ENCODE data around the gene PDE8A.

The PDE8A gene

DNA sequence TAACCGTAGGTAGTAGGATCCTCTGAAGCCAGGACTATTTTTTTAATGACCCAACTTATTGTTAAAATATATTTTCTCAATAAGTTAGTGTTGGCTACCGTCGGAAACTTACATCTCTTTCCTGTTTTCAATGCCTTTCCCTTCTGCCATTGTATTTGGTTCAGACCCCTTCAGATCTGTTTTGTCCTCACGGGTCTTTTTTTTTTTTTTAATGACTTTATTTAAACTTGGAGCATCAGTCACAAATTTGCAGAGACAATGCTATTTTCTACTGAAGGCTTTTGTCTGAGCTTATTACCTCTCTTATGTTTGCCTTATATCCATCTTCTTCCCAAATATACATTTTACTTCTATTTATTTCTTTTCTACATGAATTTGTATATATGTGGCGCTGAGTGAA is 47.6 kb downstream of the PDE8A start:
- no peaks in the 10 kb centered on the region for H3K9me3 ChIP-seq (ENCODE audit: severe bottlenecking)
- TF ChIP-seq, protein P1, sequence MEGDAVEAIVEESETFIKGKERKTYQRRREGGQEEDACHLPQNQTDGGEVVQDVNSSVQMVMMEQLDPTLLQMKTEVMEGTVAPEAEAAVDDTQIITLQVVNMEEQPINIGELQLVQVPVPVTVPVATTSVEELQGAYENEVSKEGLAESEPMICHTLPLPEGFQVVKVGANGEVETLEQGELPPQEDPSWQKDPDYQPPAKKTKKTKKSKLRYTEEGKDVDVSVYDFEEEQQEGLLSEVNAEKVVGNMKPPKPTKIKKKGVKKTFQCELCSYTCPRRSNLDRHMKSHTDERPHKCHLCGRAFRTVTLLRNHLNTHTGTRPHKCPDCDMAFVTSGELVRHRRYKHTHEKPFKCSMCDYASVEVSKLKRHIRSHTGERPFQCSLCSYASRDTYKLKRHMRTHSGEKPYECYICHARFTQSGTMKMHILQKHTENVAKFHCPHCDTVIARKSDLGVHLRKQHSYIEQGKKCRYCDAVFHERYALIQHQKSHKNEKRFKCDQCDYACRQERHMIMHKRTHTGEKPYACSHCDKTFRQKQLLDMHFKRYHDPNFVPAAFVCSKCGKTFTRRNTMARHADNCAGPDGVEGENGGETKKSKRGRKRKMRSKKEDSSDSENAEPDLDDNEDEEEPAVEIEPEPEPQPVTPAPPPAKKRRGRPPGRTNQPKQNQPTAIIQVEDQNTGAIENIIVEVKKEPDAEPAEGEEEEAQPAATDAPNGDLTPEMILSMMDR (IDR thresholded peaks at IDR 0.05; ENCODE audit: low read depth, low read length), result no peak
- H3K4me3 ChIP-seq (ENCODE audit: low read depth, low read length), result no peak overlapping the region
- DNase-seq, result no peak
- no peaks in the 10 kb centered on the region for H3K36me3 ChIP-seq
- no peak overlapping the region for H3K27ac ChIP-seq
- H3K27me3 ChIP-seq (ENCODE audit: insufficient read depth, low read depth, severe bottlenecking), result no peaks in the 10 kb centered on the region

DNA sequence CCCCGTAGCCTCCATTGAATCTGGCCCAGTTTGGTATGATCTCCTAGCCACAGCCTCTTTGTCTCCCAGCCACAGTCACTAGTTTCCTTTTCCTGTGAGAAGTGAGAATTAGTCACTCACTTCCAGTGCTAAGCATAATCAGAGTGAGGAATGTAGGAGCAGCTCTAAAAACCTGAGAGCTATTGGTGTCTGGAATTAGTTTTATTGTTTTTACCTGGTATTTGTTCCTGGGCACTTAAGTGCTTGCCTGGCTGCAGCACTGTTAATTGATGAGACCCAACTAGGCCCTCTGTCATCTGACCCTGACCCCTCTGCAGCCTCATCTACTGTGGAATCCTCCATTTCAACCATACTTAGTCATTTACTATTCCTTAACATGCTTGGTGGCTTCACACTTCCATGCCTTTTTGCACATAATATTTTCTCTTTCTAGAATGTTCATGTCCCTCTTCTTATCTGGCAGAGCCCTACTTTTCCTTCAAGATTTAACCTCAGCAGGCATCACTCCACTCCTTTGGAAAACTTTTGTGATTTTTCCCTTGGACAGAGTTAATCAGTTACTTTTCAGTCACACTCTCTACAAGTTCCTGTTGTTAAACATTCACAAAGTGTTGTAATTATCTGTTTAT is 48.8 kb downstream of the PDE8A start:
- H3K27ac ChIP-seq, result no peak overlapping the region
- DNase-seq, result no peak

DNA sequence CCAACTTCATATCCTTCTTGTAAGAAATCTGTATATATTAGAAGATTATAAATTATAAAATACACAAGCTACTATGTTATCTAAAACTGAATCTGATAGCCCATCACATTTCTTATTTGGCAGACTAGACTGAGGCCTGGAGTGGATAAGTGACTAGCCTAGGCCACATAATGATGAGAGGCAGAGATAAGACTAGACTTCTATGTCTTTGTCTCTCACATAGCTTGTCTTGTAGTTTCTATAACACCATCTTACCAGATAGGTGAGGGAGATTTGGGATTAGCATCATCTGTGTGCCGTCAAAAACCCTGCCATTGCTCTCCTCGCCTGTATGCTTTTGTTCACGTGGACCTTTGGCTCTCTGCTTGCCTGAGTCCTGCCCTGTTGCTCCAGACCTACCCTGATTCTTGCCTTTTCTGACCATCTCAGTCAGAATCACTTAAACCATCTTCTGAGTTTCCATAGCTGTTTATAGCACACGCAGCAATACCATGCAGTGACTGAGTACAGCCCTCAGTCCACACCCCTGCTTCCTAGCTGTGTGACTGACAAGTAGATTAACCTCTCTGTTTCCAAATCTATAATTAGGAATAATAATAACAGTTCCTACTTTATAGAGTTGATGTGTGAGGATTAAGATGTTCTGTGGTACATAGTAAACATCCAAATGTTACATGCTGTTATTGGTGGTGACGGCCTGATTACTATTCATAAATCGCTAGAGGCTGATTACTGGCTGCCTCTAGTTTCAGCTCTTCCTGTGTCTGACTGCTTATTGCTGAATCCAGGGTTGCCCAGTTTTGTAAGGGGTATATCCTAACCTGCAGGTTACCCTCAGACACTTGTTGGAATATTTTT is 49.7 kb downstream of the PDE8A start:
- DNase-seq, result no peak
- Histone ChIP-seq H3K9me3 (ENCODE audit: severe bottlenecking) (no peaks in the 10 kb centered on the region), H3K4me3 (ENCODE audit: low read depth, low read length) (no peak overlapping the region), H3K36me3 (no peaks in the 10 kb centered on the region), H3K27ac (no peak overlapping the region), H3K27me3 (ENCODE audit: insufficient read depth, low read depth, severe bottlenecking) (no peaks in the 10 kb centered on the region)
- TF ChIP-seq, protein P1 (IDR thresholded peaks at IDR 0.05; ENCODE audit: low read depth, low read length), result no peak

More for the DNA sequence above, 48.8 kb downstream of the PDE8A start:
- Histone ChIP-seq H3K27me3 (ENCODE audit: insufficient read depth, low read depth, severe bottlenecking) (no peaks in the 10 kb centered on the region), H3K9me3 (ENCODE audit: severe bottlenecking) (no peaks in the 10 kb centered on the region), H3K36me3 (no peaks in the 10 kb centered on the region), H3K4me3 (ENCODE audit: low read depth, low read length) (no peak overlapping the region)
- TF ChIP-seq, protein P1 (IDR thresholded peaks at IDR 0.05; ENCODE audit: low read depth, low read length), result no peak

DNA sequence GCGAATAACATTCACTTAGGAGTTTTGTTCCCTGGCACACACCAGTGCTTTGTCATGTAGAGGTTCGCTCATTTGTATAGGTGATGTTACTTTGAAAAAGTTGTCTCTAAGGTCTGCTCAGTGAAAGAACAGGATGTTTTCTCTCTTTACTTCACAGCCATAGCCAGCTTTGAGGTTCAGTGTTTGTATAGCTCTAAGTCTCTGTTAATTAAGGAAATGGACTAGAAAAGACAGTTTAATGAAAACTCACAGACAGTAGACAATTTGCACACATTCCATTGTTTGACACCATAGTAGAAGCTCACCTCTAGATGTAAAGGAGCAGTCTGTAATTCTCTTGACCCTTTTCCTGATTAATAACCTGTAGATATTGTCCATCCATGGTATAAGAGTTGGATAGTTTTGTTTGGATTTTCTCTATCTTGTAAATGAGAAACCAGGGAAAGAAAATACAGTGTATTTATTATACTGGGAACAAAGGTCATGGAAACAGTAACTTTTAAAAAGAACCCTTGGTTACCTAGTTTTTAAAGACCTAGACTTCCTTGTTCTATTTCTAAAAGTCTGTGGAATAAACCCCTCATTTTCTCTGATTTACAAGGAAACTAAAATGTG is 50.4 kb downstream of the PDE8A start:
- no peaks in the 10 kb centered on the region for H3K36me3 ChIP-seq
- H3K9me3 ChIP-seq (ENCODE audit: severe bottlenecking), result no peaks in the 10 kb centered on the region
- H3K27ac ChIP-seq, result no peak overlapping the region
- no peak for DNase-seq
- no peaks in the 10 kb centered on the region for H3K27me3 ChIP-seq (ENCODE audit: insufficient read depth, low read depth, severe bottlenecking)
- no peak overlapping the region for H3K4me3 ChIP-seq (ENCODE audit: low read depth, low read length)
- TF ChIP-seq, protein P1 (IDR thresholded peaks at IDR 0.05; ENCODE audit: low read depth, low read length), result no peak

DNA sequence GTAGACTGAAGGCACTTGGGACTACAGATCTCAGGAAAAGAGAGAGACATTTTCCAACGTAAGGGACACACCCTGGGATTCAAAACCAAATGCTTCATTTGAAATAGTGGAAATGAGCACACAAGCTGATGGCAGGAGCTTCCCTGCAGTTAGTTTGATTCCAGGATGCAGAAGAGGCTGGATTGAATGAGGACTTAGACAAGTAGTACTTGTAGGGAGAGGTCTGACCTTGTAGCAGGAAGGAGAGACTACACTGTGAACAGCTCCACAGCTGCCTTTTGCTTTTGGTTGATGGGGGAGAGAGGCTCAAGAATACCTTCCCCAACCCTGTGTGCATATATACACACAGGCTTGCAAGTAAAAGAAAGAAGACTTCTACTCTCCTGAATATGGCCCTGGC is 51.5 kb downstream of the PDE8A start:
- H3K27me3 ChIP-seq (ENCODE audit: insufficient read depth, low read depth, severe bottlenecking), result no peaks in the 10 kb centered on the region
- DNase-seq, result no peak
- no peaks in the 10 kb centered on the region for H3K36me3 ChIP-seq
- no peak overlapping the region for H3K27ac ChIP-seq
- no peaks in the 10 kb centered on the region for H3K9me3 ChIP-seq (ENCODE audit: severe bottlenecking)
- no peak overlapping the region for H3K4me3 ChIP-seq (ENCODE audit: low read depth, low read length)
- TF ChIP-seq, protein P1 (IDR thresholded peaks at IDR 0.05; ENCODE audit: low read depth, low read length), result no peak
